SU-DHL-6 (cell line): ENCODE measurements around the gene THSD7A.

ENCODE experiments used
- H2AFZ ChIP-seq: fragments of 200-600 bp; sonication (generic); 2 replicates; pipeline ENCODE4 v1.6.1; 2014; ENCODE audit warnings: low read depth, mild to moderate bottlenecking, moderate library complexity, mixed read lengths, antibody characterized with exemption, low read length; ENCODE audit not compliant: severe bottlenecking
- H3F3A ChIP-seq: fragments of 200-600 bp; shearing (Covaris generic); 2 replicates; pipeline ENCODE4 v1.6.0; 2016; ENCODE audit warnings: antibody characterized with exemption, mild to moderate bottlenecking; ENCODE audit not compliant: insufficient read depth
- H3K27ac ChIP-seq: fragments of 200-600 bp; sonication (generic); 2 replicates; pipeline ENCODE4 v1.5.1; 2016; ENCODE audit warnings: low read depth, mild to moderate bottlenecking, low read length, moderate library complexity, mixed read lengths
- H3K27me3 ChIP-seq: fragments of 200-600 bp; sonication (generic), shearing (Covaris generic); 2 replicates; pipeline ENCODE4 v1.6.0; 2014; ENCODE audit warnings: mild to moderate bottlenecking, low read length
- H3K36me3 ChIP-seq: fragments of 200-600 bp; sonication (generic); 2 replicates; pipeline ENCODE4 v1.6.1; 2014; ENCODE audit warnings: mild to moderate bottlenecking, low read length, mixed read lengths
- H3K4me2 ChIP-seq: fragments of 300-600, 200-600 bp; shearing (Covaris generic), sonication (generic); 2 replicates; pipeline ENCODE4 v1.6.0; 2014; ENCODE audit warnings: low read length, low read depth, mild to moderate bottlenecking; ENCODE audit not compliant: poor library complexity, severe bottlenecking
- H3K4me3 ChIP-seq: fragments of 200-600 bp; sonication (generic); 2 replicates; pipeline ENCODE4 v1.5.1; 2014; ENCODE audit warnings: antibody characterized with exemption, low read length, mild to moderate bottlenecking, mixed read lengths; ENCODE audit not compliant: insufficient read depth, poor library complexity, severe bottlenecking
- H3K79me2 ChIP-seq: fragments of 200-600 bp; sonication (generic); 2 replicates; pipeline ENCODE4 v1.6.1; 2014; ENCODE audit warnings: mild to moderate bottlenecking, low read length, moderate library complexity; ENCODE audit not compliant: insufficient read depth
- H3K9ac ChIP-seq: fragments of 200-600 bp; sonication (generic); 2 replicates; pipeline ENCODE4 v1.7.0; 2014; ENCODE audit warnings: mild to moderate bottlenecking, low read length
- H3K9me2 ChIP-seq: fragments of 200-600 bp; sonication (generic); replicated peaks from 2 replicates; pipeline ENCODE4 v1.6.1; 2014; ENCODE audit warnings: low read length; ENCODE audit not compliant: insufficient read depth
- H3K9me3 ChIP-seq: fragments of 200-600 bp; sonication (generic); 2 replicates; pipeline ENCODE4 v1.6.1; 2014; ENCODE audit warnings: low read length, mixed read lengths; ENCODE audit not compliant: insufficient read depth
- H4K20me1 ChIP-seq: fragments of 200-600 bp; sonication (generic); 2 replicates; pipeline ENCODE4 v1.6.1; 2014; ENCODE audit warnings: low read depth, mild to moderate bottlenecking, antibody characterized with exemption, low read length, moderate library complexity, mixed read lengths
- EZH2phosphoT487 ChIP-seq: fragments of 200-600 bp; sonication (generic), shearing (Covaris generic); conservative IDR thresholded peaks from 2 replicates; pipeline ENCODE4 v1.6.1; 2018; ENCODE audit warnings: mild to moderate bottlenecking, antibody characterized with exemption, low read length, moderate library complexity, mixed read lengths
- TF ChIP-seq, protein P1 (sequence below): fragments of 200-600 bp; sonication (generic); IDR thresholded peaks from one replicate; pipeline ENCODE4 v1.5.1; 2017; ENCODE audit warnings: antibody characterized with exemption, mild to moderate bottlenecking, low read length, moderate library complexity; ENCODE audit not compliant: insufficient read depth, poor library complexity, severe bottlenecking

Gene THSD7A

DNA sequence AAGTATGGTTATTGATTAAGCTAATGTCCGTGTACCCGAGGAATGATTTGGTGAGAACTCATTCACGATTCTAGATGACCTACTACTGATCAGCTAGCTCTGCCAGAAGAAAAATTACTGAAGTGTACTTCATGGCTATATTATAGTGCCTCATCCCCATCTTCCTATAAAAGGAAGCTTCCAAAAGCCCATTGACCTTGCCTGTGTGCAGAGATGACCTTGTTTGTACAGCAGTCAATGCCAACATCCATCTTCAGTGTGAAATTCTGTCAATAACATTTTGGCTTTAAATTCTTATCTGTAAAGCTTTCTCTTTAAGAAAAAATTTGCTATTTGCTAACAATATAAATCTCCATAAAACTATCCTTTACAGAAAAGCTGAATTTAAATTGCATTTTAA, 315.7 kb downstream of the THSD7A start:
- Histone ChIP-seq H2AFZ (no peak overlapping the region), H3K9me2 (no peaks in the 10 kb centered on the region), H3K4me2 (no peak overlapping the region), H3K9ac (no peak overlapping the region), H3F3A (no peaks in the 10 kb centered on the region), H3K9me3 (no peaks in the 10 kb centered on the region), H3K36me3 (no peaks in the 10 kb centered on the region), H3K27me3 (no peaks in the 10 kb centered on the region), H4K20me1 (no peaks in the 10 kb centered on the region), H3K79me2 (no peaks in the 10 kb centered on the region), H3K27ac (no peak overlapping the region), H3K4me3 (no peak overlapping the region)
- TF ChIP-seq, protein P1, sequence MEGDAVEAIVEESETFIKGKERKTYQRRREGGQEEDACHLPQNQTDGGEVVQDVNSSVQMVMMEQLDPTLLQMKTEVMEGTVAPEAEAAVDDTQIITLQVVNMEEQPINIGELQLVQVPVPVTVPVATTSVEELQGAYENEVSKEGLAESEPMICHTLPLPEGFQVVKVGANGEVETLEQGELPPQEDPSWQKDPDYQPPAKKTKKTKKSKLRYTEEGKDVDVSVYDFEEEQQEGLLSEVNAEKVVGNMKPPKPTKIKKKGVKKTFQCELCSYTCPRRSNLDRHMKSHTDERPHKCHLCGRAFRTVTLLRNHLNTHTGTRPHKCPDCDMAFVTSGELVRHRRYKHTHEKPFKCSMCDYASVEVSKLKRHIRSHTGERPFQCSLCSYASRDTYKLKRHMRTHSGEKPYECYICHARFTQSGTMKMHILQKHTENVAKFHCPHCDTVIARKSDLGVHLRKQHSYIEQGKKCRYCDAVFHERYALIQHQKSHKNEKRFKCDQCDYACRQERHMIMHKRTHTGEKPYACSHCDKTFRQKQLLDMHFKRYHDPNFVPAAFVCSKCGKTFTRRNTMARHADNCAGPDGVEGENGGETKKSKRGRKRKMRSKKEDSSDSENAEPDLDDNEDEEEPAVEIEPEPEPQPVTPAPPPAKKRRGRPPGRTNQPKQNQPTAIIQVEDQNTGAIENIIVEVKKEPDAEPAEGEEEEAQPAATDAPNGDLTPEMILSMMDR: no peak
- no peak for TF ChIP-seq EZH2phosphoT487

DNA sequence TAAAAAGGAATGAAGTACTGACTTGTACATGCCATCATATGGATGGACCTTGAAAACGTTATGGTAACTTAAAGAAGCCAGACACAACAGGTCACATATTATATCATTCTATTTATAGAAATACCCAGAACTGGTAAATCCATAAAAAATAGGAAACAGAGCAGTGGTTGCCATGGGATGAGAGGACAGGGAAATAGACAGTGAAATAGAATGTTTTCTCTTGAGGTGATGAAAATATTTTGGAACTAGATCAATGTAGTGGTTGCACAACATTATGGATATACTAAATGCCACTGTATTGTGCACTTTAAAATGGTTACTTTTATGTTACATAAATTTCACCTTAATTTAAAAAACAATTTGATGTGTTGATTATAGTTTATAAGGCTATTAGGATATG, 318.5 kb downstream of the THSD7A start:
- H3K36me3 ChIP-seq: no peaks in the 10 kb centered on the region
- H3K9me2 ChIP-seq: no peaks in the 10 kb centered on the region
- no peaks in the 10 kb centered on the region for H3K79me2 ChIP-seq
- H3F3A ChIP-seq: no peaks in the 10 kb centered on the region
- H3K27ac ChIP-seq: no peak overlapping the region
- H3K9ac ChIP-seq: no peak overlapping the region
- H3K4me3 ChIP-seq: no peak overlapping the region
- TF ChIP-seq EZH2phosphoT487: no peak
- TF ChIP-seq, protein P1: no peak
- H2AFZ ChIP-seq: no peak overlapping the region
- no peak overlapping the region for H3K4me2 ChIP-seq
- no peaks in the 10 kb centered on the region for H3K9me3 ChIP-seq
- no peaks in the 10 kb centered on the region for H3K27me3 ChIP-seq
- no peaks in the 10 kb centered on the region for H4K20me1 ChIP-seq

DNA sequence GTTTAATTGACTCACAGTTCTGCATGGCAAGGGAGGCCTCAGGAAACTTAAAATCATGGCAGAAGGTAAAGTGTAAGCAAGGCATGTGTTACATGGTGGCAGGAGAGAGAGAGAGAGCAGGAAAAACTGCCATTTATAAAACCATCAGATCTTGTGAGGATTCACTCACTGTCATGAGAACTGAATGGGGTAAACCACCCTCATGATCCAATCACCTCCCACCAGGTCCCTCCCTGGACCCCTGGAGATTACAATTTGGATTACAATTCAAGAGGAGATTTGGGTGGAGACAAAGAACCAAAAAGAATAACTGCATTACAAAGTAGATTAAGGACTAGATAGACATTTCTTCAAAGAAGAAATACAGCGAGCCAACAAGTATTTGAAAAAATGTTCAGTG, 324.1 kb downstream of the THSD7A start:
- Histone ChIP-seq H4K20me1 (no peaks in the 10 kb centered on the region), H3F3A (no peaks in the 10 kb centered on the region), H3K27ac (no peak overlapping the region), H3K36me3 (no peaks in the 10 kb centered on the region), H2AFZ (no peak overlapping the region), H3K9me3 (no peaks in the 10 kb centered on the region), H3K27me3 (no peaks in the 10 kb centered on the region), H3K79me2 (no peaks in the 10 kb centered on the region), H3K9ac (no peak overlapping the region), H3K4me3 (no peak overlapping the region), H3K4me2 (no peak overlapping the region), H3K9me2 (no peaks in the 10 kb centered on the region)
- TF ChIP-seq, protein P1: no peak
- TF ChIP-seq EZH2phosphoT487: no peak

DNA sequence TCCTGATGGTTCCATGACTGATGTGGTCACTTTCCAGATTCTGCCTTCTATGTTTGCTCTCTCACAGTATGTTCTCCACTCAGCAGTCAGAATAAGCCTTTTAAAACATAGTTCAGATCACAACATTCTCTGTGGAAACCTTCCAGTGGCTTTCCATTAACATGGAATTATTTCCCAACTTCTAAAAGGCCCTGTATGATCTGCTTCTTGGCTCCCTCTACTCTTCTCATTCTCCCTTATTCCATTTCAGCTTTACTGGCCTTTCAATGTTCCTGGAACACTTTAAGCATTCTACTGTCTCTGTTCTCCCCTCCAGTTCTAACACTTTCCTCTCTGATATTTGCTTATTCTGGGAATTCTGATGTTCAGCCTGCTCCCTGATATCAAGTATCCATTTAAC, 325.6 kb downstream of the THSD7A start:
- Histone ChIP-seq H3K27me3 (no peaks in the 10 kb centered on the region), H4K20me1 (no peaks in the 10 kb centered on the region), H3K4me3 (no peak overlapping the region), H3K9me2 (no peaks in the 10 kb centered on the region), H3K9ac (no peak overlapping the region), H3K4me2 (no peak overlapping the region), H3K27ac (no peak overlapping the region), H3K79me2 (no peaks in the 10 kb centered on the region), H2AFZ (no peak overlapping the region), H3F3A (no peaks in the 10 kb centered on the region), H3K9me3 (no peaks in the 10 kb centered on the region), H3K36me3 (no peaks in the 10 kb centered on the region)
- TF ChIP-seq, protein P1: no peak
- no peak for TF ChIP-seq EZH2phosphoT487
